Muscle of leg (tissue), 11 donors: ENCODE data around the gene YY1. TPM values are rescaled to one million over a fixed set of nuclear protein-coding genes. Genes with fewer than 3 reads are reported as not detected.
A peak's percentile ranks its signal among the peaks of the same experiment; 100 is the strongest.

Experiments used
- DNase-seq: peaks from one replicate; pipeline ENCODE4 v3.0.0; 2013
- H3K27ac ChIP-seq: one replicate; pipeline ENCODE4 v1.5.1; 2013; ENCODE audit warnings: mild to moderate bottlenecking, low read length, control low read depth
- H3K27me3 ChIP-seq: one replicate; pipeline ENCODE4 v1.6.1; 2013; ENCODE audit warnings: low read length; ENCODE audit not compliant: control insufficient read depth, insufficient read depth
- H3K36me3 ChIP-seq: one replicate; pipeline ENCODE4 v1.6.1; 2013; ENCODE audit warnings: low read length; ENCODE audit not compliant: control insufficient read depth, insufficient read depth
- H3K4me1 ChIP-seq: one replicate; pipeline ENCODE4 v1.6.1; 2013; ENCODE audit warnings: low read length; ENCODE audit not compliant: control insufficient read depth, insufficient read depth
- H3K4me3 ChIP-seq: one replicate; pipeline ENCODE4 v1.5.1; 2013; ENCODE audit warnings: low read length, control low read depth
- H3K9me3 ChIP-seq: replicated peaks from 2 replicates; pipeline ENCODE4 v1.6.1; 2013; ENCODE audit warnings: low read depth, low read length; ENCODE audit not compliant: control insufficient read depth
- WGBS: methylation state at CpG from one replicate; pipeline ENCODE4 v1.1.5; 2013; ENCODE audit warnings: missing lambda C conversion rate; ENCODE audit not compliant: insufficient coverage; 5-methylcytosine and 5-hydroxymethylcytosine counted together
- polyA plus RNA-seq, 8 donors: library from polyadenylated mRNA; unstranded; fragments of 120-200 nt; gene quantifications; one replicate each; pipeline versions ENCODE4 v1.2.1 to v1.2.3, GENCODE V29; 2013; ENCODE audit warnings: inconsistent platforms in 1 of 8, low replicate concordance in 1 of 8; ENCODE audit not compliant: insufficient read length in 8 of 8, insufficient read depth in 1 of 8
- total RNA-seq: library from RNA; stranded (reverse); fragments of 120-200 nt; gene quantifications from one replicate; pipeline ENCODE4 v1.2.4, GENCODE V29; 2013

Gene YY1
- total and polyA plus RNA-seq, 9 donors, result 40.6 to 79.5 (median 70.7) TPM

GRCh38 chr14:100288382-100289185 is 49.6 kb downstream of the YY1 start:
- Histone ChIP-seq H3K27me3 (no peaks in the 10 kb centered on the region), H3K36me3 (peaks cover 30% of the 10 kb centered on the region), H3K4me3 (no peak overlapping the region), H3K9me3 (no peaks in the 10 kb centered on the region), H3K27ac (no peak overlapping the region), H3K4me1 (peaks cover 40% of the 10 kb centered on the region)
- 73% methylated on average over 6 of the region's 12 CpGs for WGBS
- peak; percentile 61 for DNase-seq

- Histone ChIP-seq H3K27me3 (no peaks in the 10 kb centered on the region), H3K36me3 (peaks cover 30% of the 10 kb centered on the region), H3K4me1 (peaks cover 45% of the 10 kb centered on the region), H3K9me3 (no peaks in the 10 kb centered on the region), H3K27ac (no peak overlapping the region), H3K4me3 (no peak overlapping the region)
- WGBS, result 41% methylated on average over 6 of the region's 9 CpGs
- DNase-seq, result no peak
Measured at GRCh38 chr14:100289916-100290606, 51.1 kb downstream of the YY1 start.

- no peak for DNase-seq
Measured at GRCh38 chr14:100290607-100291304, 51.8 kb downstream of the YY1 start.

GRCh38 chr14:100291305-100292075 is 52.5 kb downstream of the YY1 start:
- Histone ChIP-seq H3K4me1 (peaks cover 37% of the 10 kb centered on the region), H3K27me3 (no peaks in the 10 kb centered on the region)
- WGBS, result 84% methylated on average over 13 of the region's 13 CpGs

More at GRCh38 chr14:100290607-100291304, 51.8 kb downstream of the YY1 start:
- H3K27me3 ChIP-seq, result no peaks in the 10 kb centered on the region
- 85% methylated on average over 9 of the region's 12 CpGs for WGBS
- H3K27ac ChIP-seq, result no peak overlapping the region
- peaks cover 42% of the 10 kb centered on the region for H3K4me1 ChIP-seq
- no peak overlapping the region for H3K4me3 ChIP-seq
- H3K9me3 ChIP-seq, result no peaks in the 10 kb centered on the region
- H3K36me3 ChIP-seq, result peaks cover 32% of the 10 kb centered on the region

GRCh38 chr14:100292301-100292775 is 53.4 kb downstream of the YY1 start:
- H3K9me3 ChIP-seq, result no peaks in the 10 kb centered on the region
- peaks cover 36% of the 10 kb centered on the region for H3K36me3 ChIP-seq
- WGBS, result 95% methylated on average over 61 of the region's 61 CpGs
- H3K4me3 ChIP-seq, result no peak overlapping the region
- DNase-seq, result no peak
- peaks cover 43% of the 10 kb centered on the region for H3K4me1 ChIP-seq
- H3K27me3 ChIP-seq, result no peaks in the 10 kb centered on the region
- H3K27ac ChIP-seq, result no peak overlapping the region

More at GRCh38 chr14:100291305-100292075, 52.5 kb downstream of the YY1 start:
- Histone ChIP-seq H3K36me3 (peaks cover 32% of the 10 kb centered on the region), H3K9me3 (no peaks in the 10 kb centered on the region), H3K4me3 (no peak overlapping the region), H3K27ac (no peak overlapping the region)
- DNase-seq, result no peak

- peaks cover 47% of the 10 kb centered on the region for H3K4me1 ChIP-seq
- peaks cover 36% of the 10 kb centered on the region for H3K36me3 ChIP-seq
- H3K27ac ChIP-seq, result no peak overlapping the region
- WGBS, result 92% methylated on average over 42 of the region's 42 CpGs
- no peaks in the 10 kb centered on the region for H3K27me3 ChIP-seq
- no peak overlapping the region for H3K4me3 ChIP-seq
- no peaks in the 10 kb centered on the region for H3K9me3 ChIP-seq
- DNase-seq, result no peak
Measured at GRCh38 chr14:100292776-100293461, 54.0 kb downstream of the YY1 start.

GRCh38 chr14:100293497-100294212 is 54.7 kb downstream of the YY1 start:
- no peaks in the 10 kb centered on the region for H3K9me3 ChIP-seq
- peaks cover 47% of the 10 kb centered on the region for H3K4me1 ChIP-seq
- no peak overlapping the region for H3K27ac ChIP-seq
- DNase-seq, result no peak
- no peak overlapping the region for H3K4me3 ChIP-seq
- peaks cover 36% of the 10 kb centered on the region for H3K36me3 ChIP-seq
- H3K27me3 ChIP-seq, result no peaks in the 10 kb centered on the region
- WGBS, result 79% methylated on average over 9 of the region's 14 CpGs

- Histone ChIP-seq H3K4me3 (no peak overlapping the region), H3K4me1 (peaks cover 42% of the 10 kb centered on the region), H3K36me3 (peaks cover 36% of the 10 kb centered on the region), H3K27me3 (no peaks in the 10 kb centered on the region), H3K9me3 (no peaks in the 10 kb centered on the region), H3K27ac (no peak overlapping the region)
- DNase-seq, result peak; percentile 79
- 75% methylated on average over 9 of the region's 12 CpGs for WGBS
Measured at GRCh38 chr14:100294213-100294962, 55.4 kb downstream of the YY1 start.
